ENCODE data around the gene DDX3X. TPM values are rescaled to one million over a fixed set of nuclear protein-coding genes. Genes with fewer than 3 reads are reported as not detected.

Gene DDX3X
- total and polyA plus RNA-seq, 9 of the 15 experiments (the other 6 are each of a cell fraction or from before 2014, with no cell fraction given): 51.3 to 232 (median 138) TPM

- TF ChIP-seq STAT6 (CRISPR knock-in tag; IDR thresholded peaks at IDR 0.05) (0 out of 2 replicates have a peak, but pooled peaks have one; percentile 17), TFE3 (CRISPR knock-in tag; IDR thresholded peaks at IDR 0.05) (no peak), ESRRA (IDR thresholded peaks at IDR 0.05; ENCODE audit: borderline replicate concordance, low read depth) (peak; percentile 40; the same call in 1 of the 2 replicates), HNRNPL (IDR thresholded peaks at IDR 0.05; ENCODE audit: low read depth, low read length) (no peak), ERF (CRISPR knock-in tag; IDR thresholded peaks at IDR 0.05) (no peak), CHD2 (IDR thresholded peaks at IDR 0.05; ENCODE audit: low read depth, low read length) (peak; percentile 95), ETV6 (IDR thresholded peaks at IDR 0.05; ENCODE audit: borderline replicate concordance in 1 of 2, low read depth in 2 of 2, low read length in 1 of 2) (0 out of 4 replicates have a peak, but pooled peaks of 1 of the 2 experiments have one; percentile 31), ETV6 (CRISPR knock-in tag; IDR thresholded peaks at IDR 0.05; ENCODE audit: borderline replicate concordance) (no peak), ZBTB9 (CRISPR knock-in tag; IDR thresholded peaks at IDR 0.05) (no peak), ZKSCAN8 (CRISPR knock-in tag; IDR thresholded peaks at IDR 0.05) (no peak), E2F8 (IDR thresholded peaks at IDR 0.05; ENCODE audit: low read depth, partially characterized antibody) (no peak), ZNF282 (CRISPR knock-in tag; IDR thresholded peaks at IDR 0.05) (no peak), NFE2L1 (tag; IDR thresholded peaks at IDR 0.05; ENCODE audit: borderline replicate concordance, low read depth) (no peak), BRD4 (IDR thresholded peaks at IDR 0.05) (0 out of 2 replicates have a peak, but pooled peaks have one; percentile 11), ATF4 (CRISPR knock-in tag; IDR thresholded peaks at IDR 0.05) (no peak), TAF9B (IDR thresholded peaks at IDR 0.05; ENCODE audit: partially characterized antibody) (peak; percentile 54), ARHGAP35 (IDR thresholded peaks at IDR 0.05; ENCODE audit: partially characterized antibody) (peak; percentile 90)
These were observed at the start of gene DDX3X (continued) for GRCh38 chrX:41333744-41334362.
